ENCODE results near the gene ATP1B1. TPM values are rescaled to one million over a fixed set of nuclear protein-coding genes. Genes with fewer than 3 reads are reported as not detected.

ATP1B1 gene
- total and polyA plus RNA-seq, 2 of the 13 experiments (the other 11 are each of a cell fraction or from before 2014, with no cell fraction given) = 134 to 135 TPM

DNA sequence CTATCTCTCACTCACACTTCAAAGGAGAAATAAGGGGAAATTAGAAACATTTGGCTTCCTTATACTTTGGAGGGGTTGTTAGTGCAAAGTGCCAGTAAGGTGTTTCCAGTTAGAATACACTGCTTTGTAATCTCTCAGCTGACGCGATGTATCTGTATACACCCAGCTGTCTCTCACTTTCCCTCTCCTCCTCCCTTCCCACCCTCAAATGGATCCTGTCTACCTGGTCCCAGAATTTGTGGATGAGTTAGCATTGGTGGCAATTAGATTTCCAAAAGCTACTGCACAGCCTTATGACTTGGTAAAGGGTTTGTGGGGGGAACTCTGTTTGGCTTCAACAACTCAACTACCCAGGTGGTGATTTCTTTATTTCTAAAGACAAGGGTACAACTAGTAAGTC, 10.5 kb downstream of the ATP1B1 start:
- H4K20me1 ChIP-seq (ENCODE audit: insufficient read depth, low read length) = peaks cover 51% of the 10 kb centered on the region
- in situ Hi-C loops (cut with HindIII; ENCODE audit: extremely low pct_ligation_motif_present, low pct_unique_long_range_greater_than_20kb) (no loop called here), intact Hi-C loops (cut with micrococcal nuclease; ENCODE audit: unreplicated experiment) (no loop called here)
- H3K36me3 ChIP-seq (replicated peaks in 1 of 2; ENCODE audit: control insufficient read depth in 1 of 2, insufficient read depth in 2 of 2, low read length in 2 of 2) = peaks cover 26 to 81% of the 10 kb centered on the region in 2 experiments
- H3K9me3 ChIP-seq (ENCODE audit: low read length) = no peaks in the 10 kb centered on the region
- WGBS (ENCODE audit: low lambda C conversion rate) = 97% methylated on average over 2 of the region's 2 CpGs
- H2AFZ ChIP-seq (ENCODE audit: low read length) = no peak overlapping the region
- H3K4me2 ChIP-seq (ENCODE audit: low read depth, low read length) = no peak overlapping the region
- H3K27ac ChIP-seq (ENCODE audit: extremely low read length, insufficient read depth, low read length) = peak overlapping the region; percentile 66
- TF ChIP-seq RBM22 (optimal IDR thresholded peaks at IDR 0.05; ENCODE audit: low read length) (peak; percentile 82), ZNF280D (CRISPR knock-in tag; IDR thresholded peaks at IDR 0.05) (no peak), EZH2 (conservative IDR thresholded peaks at IDR 0.05; ENCODE audit: low read depth, low read length) (no peak)
- no peaks in the 10 kb centered on the region for H3K27me3 ChIP-seq (ENCODE audit: control insufficient read depth in 1 of 2, insufficient read depth in 2 of 2, low read length in 2 of 2)
- H3K4me1 ChIP-seq (ENCODE audit: insufficient read depth, low read length) = peaks cover 97% of the 10 kb centered on the region
- ATAC-seq (no peak), DNase-seq (ENCODE audit: low spot score) (no peak), FAIRE-seq (no peak)
- POLR2A ChIA-PET = interaction anchor here (1.8 to 2.8 kb wide), 2 partner anchors 10 to 28 kb away, joined by 16 to 26 read pairs; partner anchors contain the start of gene ATP1B1
- no peak overlapping the region for H3K9ac ChIP-seq (ENCODE audit: insufficient read depth, low read depth, low read length)
- CTCF ChIA-PET (ENCODE audit: low intra/inter-chr PET ratio, low total read pairs) = no interaction called here
- no peak overlapping the region for H3K4me3 ChIP-seq (replicated peaks in 1 of 3; ENCODE audit: insufficient read depth in 1 of 3, low read depth in 2 of 3, low read length in 3 of 3)
- peaks cover 83% of the 10 kb centered on the region for H3K79me2 ChIP-seq (ENCODE audit: insufficient read depth, low read length)
- BruUV-seq (replicated peaks) = TSS peak; percentile 8

GRCh38 chr1:169117599-169117998, 11.1 kb downstream of the ATP1B1 start:
- in situ Hi-C loops (cut with HindIII; ENCODE audit: extremely low pct_ligation_motif_present, low pct_unique_long_range_greater_than_20kb) = no loop called here
- no peak for FAIRE-seq
- TF ChIP-seq, protein P1, sequence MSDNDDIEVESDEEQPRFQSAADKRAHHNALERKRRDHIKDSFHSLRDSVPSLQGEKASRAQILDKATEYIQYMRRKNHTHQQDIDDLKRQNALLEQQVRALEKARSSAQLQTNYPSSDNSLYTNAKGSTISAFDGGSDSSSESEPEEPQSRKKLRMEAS (IDR thresholded peaks at IDR 0.05) = no peak
- TF ChIP-seq, protein P2, sequence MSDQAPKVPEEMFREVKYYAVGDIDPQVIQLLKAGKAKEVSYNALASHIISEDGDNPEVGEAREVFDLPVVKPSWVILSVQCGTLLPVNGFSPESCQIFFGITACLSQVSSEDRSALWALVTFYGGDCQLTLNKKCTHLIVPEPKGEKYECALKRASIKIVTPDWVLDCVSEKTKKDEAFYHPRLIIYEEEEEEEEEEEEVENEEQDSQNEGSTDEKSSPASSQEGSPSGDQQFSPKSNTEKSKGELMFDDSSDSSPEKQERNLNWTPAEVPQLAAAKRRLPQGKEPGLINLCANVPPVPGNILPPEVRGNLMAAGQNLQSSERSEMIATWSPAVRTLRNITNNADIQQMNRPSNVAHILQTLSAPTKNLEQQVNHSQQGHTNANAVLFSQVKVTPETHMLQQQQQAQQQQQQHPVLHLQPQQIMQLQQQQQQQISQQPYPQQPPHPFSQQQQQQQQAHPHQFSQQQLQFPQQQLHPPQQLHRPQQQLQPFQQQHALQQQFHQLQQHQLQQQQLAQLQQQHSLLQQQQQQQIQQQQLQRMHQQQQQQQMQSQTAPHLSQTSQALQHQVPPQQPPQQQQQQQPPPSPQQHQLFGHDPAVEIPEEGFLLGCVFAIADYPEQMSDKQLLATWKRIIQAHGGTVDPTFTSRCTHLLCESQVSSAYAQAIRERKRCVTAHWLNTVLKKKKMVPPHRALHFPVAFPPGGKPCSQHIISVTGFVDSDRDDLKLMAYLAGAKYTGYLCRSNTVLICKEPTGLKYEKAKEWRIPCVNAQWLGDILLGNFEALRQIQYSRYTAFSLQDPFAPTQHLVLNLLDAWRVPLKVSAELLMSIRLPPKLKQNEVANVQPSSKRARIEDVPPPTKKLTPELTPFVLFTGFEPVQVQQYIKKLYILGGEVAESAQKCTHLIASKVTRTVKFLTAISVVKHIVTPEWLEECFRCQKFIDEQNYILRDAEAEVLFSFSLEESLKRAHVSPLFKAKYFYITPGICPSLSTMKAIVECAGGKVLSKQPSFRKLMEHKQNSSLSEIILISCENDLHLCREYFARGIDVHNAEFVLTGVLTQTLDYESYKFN (CRISPR knock-in tag; conservative IDR thresholded peaks at IDR 0.05) = no peak
- TF ChIP-seq ZNF550 (CRISPR knock-in tag; IDR thresholded peaks at IDR 0.05; ENCODE audit: borderline replicate concordance) = no peak
- peak; percentile 59; the same call in 1 of the 2 replicates for TF ChIP-seq POLR2AphosphoS2 (IDR thresholded peaks at IDR 0.05; ENCODE audit: low read depth, low read length)
- no peak for TF ChIP-seq ZNF432 (CRISPR knock-in tag; IDR thresholded peaks at IDR 0.05; ENCODE audit: borderline replicate concordance)
- H3K4me1 ChIP-seq (ENCODE audit: insufficient read depth, low read length) = peaks cover 92% of the 10 kb centered on the region
- DNase-seq (ENCODE audit: low spot score) = no peak
- no TSS peak for BruUV-seq (replicated peaks)
- peaks cover 27 to 79% of the 10 kb centered on the region in 2 experiments for H3K36me3 ChIP-seq (replicated peaks in 1 of 2; ENCODE audit: control insufficient read depth in 1 of 2, insufficient read depth in 2 of 2, low read length in 2 of 2)
- H3K9me3 ChIP-seq (ENCODE audit: low read length) = no peaks in the 10 kb centered on the region
- intact Hi-C loops (cut with micrococcal nuclease; ENCODE audit: unreplicated experiment) = no loop called here
- POLR2A ChIA-PET = interaction anchor here (2.8 kb wide), 1 partner anchor 11 kb away, joined by 26 read pairs; the partner anchor contains the start of gene ATP1B1
- CTCF ChIA-PET (ENCODE audit: low intra/inter-chr PET ratio, low total read pairs) = no interaction called here
- 100% methylated on average over 1 of the region's 1 CpG for WGBS (ENCODE audit: low lambda C conversion rate)
- peak overlapping the region; percentile 16 for H3K27ac ChIP-seq (ENCODE audit: extremely low read length, insufficient read depth, low read length)
- no peaks in the 10 kb centered on the region for H3K27me3 ChIP-seq (ENCODE audit: control insufficient read depth in 1 of 2, insufficient read depth in 2 of 2, low read length in 2 of 2)
- no peak overlapping the region for H3K9ac ChIP-seq (ENCODE audit: insufficient read depth, low read depth, low read length)
- no peak overlapping the region for H3K4me2 ChIP-seq (ENCODE audit: low read depth, low read length)
- H3K4me3 ChIP-seq (replicated peaks in 1 of 3; ENCODE audit: insufficient read depth in 1 of 3, low read depth in 2 of 3, low read length in 3 of 3) = no peak overlapping the region
- H3K79me2 ChIP-seq (ENCODE audit: insufficient read depth, low read length) = peaks cover 83% of the 10 kb centered on the region
- peaks cover 52% of the 10 kb centered on the region for H4K20me1 ChIP-seq (ENCODE audit: insufficient read depth, low read length)
- no peak for ATAC-seq
- H2AFZ ChIP-seq (ENCODE audit: low read length) = no peak overlapping the region
